Measurements from ENCODE around the gene ANGPTL8. TPM values are rescaled to one million over a fixed set of nuclear protein-coding genes. Genes with fewer than 3 reads are reported as not detected.

Gene ANGPTL8
- total RNA-seq, 1 experiment from 2014 or later = not detected

GRCh38 chr19:11199517-11199916 is 39.9 kb upstream of the ANGPTL8 start:
- no peak for DNase-seq (ENCODE audit: low spot score)
- no peaks in the 10 kb centered on the region for H3K27me3 ChIP-seq (replicated peaks; ENCODE audit: insufficient read depth, low read depth, low read length, poor library complexity)
- H3K4me3 ChIP-seq (ENCODE audit: low read depth, low read length, poor library complexity, severe bottlenecking) = no peak overlapping the region
- ChIA-PET CTCF (no interaction called here), POLR2A (ENCODE audit: low non-redundant PET) (no interaction called here)
- no TSS peak for BruUV-seq (replicated peaks)
- H3K9me3 ChIP-seq (ENCODE audit: low read depth, low read length, poor library complexity, severe bottlenecking) = no peaks in the 10 kb centered on the region
- no peaks in the 10 kb centered on the region for H3K36me3 ChIP-seq (ENCODE audit: insufficient read depth, low read length, poor library complexity, severe bottlenecking)
- TF ChIP-seq EZH2 (IDR thresholded peaks at IDR 0.05; ENCODE audit: borderline replicate concordance, low read depth, low read length, poor library complexity, severe bottlenecking) (no peak), CTCF (conservative IDR thresholded peaks at IDR 0.05; ENCODE audit: low read depth, low read length) (no peak)
- intact Hi-C loops (cut with micrococcal nuclease; ENCODE audit: unreplicated experiment) = no loop called here
- no peak overlapping the region for H3K27ac ChIP-seq (ENCODE audit: low read depth, low read length, poor library complexity, severe bottlenecking)
- H3K4me1 ChIP-seq (ENCODE audit: insufficient read depth, low read length, poor library complexity, severe bottlenecking) = peaks cover 38% of the 10 kb centered on the region

- no peaks in the 10 kb centered on the region for H3K27me3 ChIP-seq (replicated peaks; ENCODE audit: insufficient read depth, low read depth, low read length, poor library complexity)
- intact Hi-C loops (cut with micrococcal nuclease; ENCODE audit: unreplicated experiment) = loop anchor here (10.0 kb wide), 1 partner anchor 255 kb away; no protein-coding TSS in a partner anchor
- no peak for TF ChIP-seq CTCF (conservative IDR thresholded peaks at IDR 0.05; ENCODE audit: low read depth, low read length)
- ChIA-PET POLR2A (ENCODE audit: low non-redundant PET) (no interaction called here), CTCF (interaction anchor here (0.6 kb wide), 1 partner anchor 202 kb away, joined by 4 read pairs; no protein-coding TSS in a partner anchor)
- peaks cover 33% of the 10 kb centered on the region for H3K4me1 ChIP-seq (ENCODE audit: insufficient read depth, low read length, poor library complexity, severe bottlenecking)
- no peak for DNase-seq (ENCODE audit: low spot score)
- H3K36me3 ChIP-seq (ENCODE audit: insufficient read depth, low read length, poor library complexity, severe bottlenecking) = no peaks in the 10 kb centered on the region
- no peak overlapping the region for H3K27ac ChIP-seq (ENCODE audit: low read depth, low read length, poor library complexity, severe bottlenecking)
- H3K4me3 ChIP-seq (ENCODE audit: low read depth, low read length, poor library complexity, severe bottlenecking) = no peak overlapping the region
- H3K9me3 ChIP-seq (ENCODE audit: low read depth, low read length, poor library complexity, severe bottlenecking) = no peaks in the 10 kb centered on the region
- no TSS peak for BruUV-seq (replicated peaks)
Observed at GRCh38 chr19:11200015-11200574, 39.3 kb upstream of the ANGPTL8 start.

- H3K27me3 ChIP-seq (replicated peaks; ENCODE audit: insufficient read depth, low read depth, low read length, poor library complexity) = no peaks in the 10 kb centered on the region
- no peak for TF ChIP-seq EZH2 (IDR thresholded peaks at IDR 0.05; ENCODE audit: borderline replicate concordance, low read depth, low read length, poor library complexity, severe bottlenecking)
- TF ChIP-seq CTCF (conservative IDR thresholded peaks at IDR 0.05; ENCODE audit: low read depth, low read length) = no peak
- peaks cover 26% of the 10 kb centered on the region for H3K4me1 ChIP-seq (ENCODE audit: insufficient read depth, low read length, poor library complexity, severe bottlenecking)
- intact Hi-C loops (cut with micrococcal nuclease; ENCODE audit: unreplicated experiment) = loop anchor here (10.0 kb wide), 1 partner anchor 256 kb away; no protein-coding TSS in a partner anchor
- no peaks in the 10 kb centered on the region for H3K36me3 ChIP-seq (ENCODE audit: insufficient read depth, low read length, poor library complexity, severe bottlenecking)
- H3K9me3 ChIP-seq (ENCODE audit: low read depth, low read length, poor library complexity, severe bottlenecking) = no peaks in the 10 kb centered on the region
- no peak for DNase-seq (ENCODE audit: low spot score)
- BruUV-seq (replicated peaks) = no TSS peak
- ChIA-PET POLR2A (ENCODE audit: low non-redundant PET) (no interaction called here), CTCF (no interaction called here)
- no peak overlapping the region for H3K4me3 ChIP-seq (ENCODE audit: low read depth, low read length, poor library complexity, severe bottlenecking)
- H3K27ac ChIP-seq (ENCODE audit: low read depth, low read length, poor library complexity, severe bottlenecking) = no peak overlapping the region
Observed at GRCh38 chr19:11200931-11201330, 38.5 kb upstream of the ANGPTL8 start.

All from A673 (cell line).